Neuronal stem cell (in vitro differentiated cells): ENCODE measurements around the gene FABP3.

Experiments
- DNase-seq: peaks from one replicate; pipeline ENCODE4 v3.0.0-alpha.2; 2013; ENCODE audit warnings: low spot score
- H2AFZ ChIP-seq: one replicate; pipeline ENCODE4 v1.6.1; 2013; ENCODE audit warnings: mild to moderate bottlenecking, low read length, inconsistent platforms
- H2AK5ac ChIP-seq: 2 replicates; pipeline ENCODE4 v1.6.1; 2013; ENCODE audit warnings: low read depth, mild to moderate bottlenecking, inconsistent platforms, low read length, moderate library complexity, mixed read lengths
- H2BK120ac ChIP-seq: 2 replicates; pipeline ENCODE4 v1.6.1; 2013; ENCODE audit warnings: low read depth, mild to moderate bottlenecking, inconsistent platforms, low read length, moderate library complexity, mixed read lengths
- H2BK12ac ChIP-seq: one replicate; pipeline ENCODE4 v1.6.1; 2013; ENCODE audit warnings: low read length, inconsistent platforms
- H2BK15ac ChIP-seq: 2 replicates; pipeline ENCODE4 v1.6.1; 2013; ENCODE audit warnings: mild to moderate bottlenecking, low read length, inconsistent platforms, mixed read lengths
- H2BK5ac ChIP-seq: one replicate; pipeline ENCODE4 v1.6.1; 2013; ENCODE audit warnings: inconsistent platforms, mild to moderate bottlenecking, low read length, moderate library complexity
- H3K14ac ChIP-seq: one replicate; pipeline ENCODE4 v1.6.1; 2013; ENCODE audit warnings: low read length, inconsistent platforms
- H3K18ac ChIP-seq: 2 replicates; pipeline ENCODE4 v1.6.1; 2013; ENCODE audit warnings: low read length, inconsistent platforms
- H3K23ac ChIP-seq: 2 replicates; pipeline ENCODE4 v1.6.1; 2013; ENCODE audit warnings: low read depth, mild to moderate bottlenecking, mixed read lengths, low read length, inconsistent platforms; ENCODE audit not compliant: poor library complexity
- H3K27ac ChIP-seq: replicated peaks from 3 replicates; pipeline ENCODE4 v1.5.1; 2013; ENCODE audit warnings: low read length, inconsistent platforms
- H3K27me3 ChIP-seq, 3 experiments: 2 replicates each; pipeline ENCODE4 v1.6.1; 2013; ENCODE audit warnings: low read length in 3 of 3, mild to moderate bottlenecking in 2 of 3, inconsistent platforms in 1 of 3, low read depth in 1 of 3, mixed read lengths in 1 of 3, moderate library complexity in 1 of 3; ENCODE audit not compliant: control insufficient read depth in 3 of 3, insufficient read depth in 3 of 3
- H3K36me3 ChIP-seq, 2 donors: replicated peaks in 1 of 2; 2 replicates each; pipeline ENCODE4 v1.6.1; 2013; ENCODE audit warnings: low read length in 2 of 2; ENCODE audit not compliant: control insufficient read depth in 2 of 2, insufficient read depth in 2 of 2
- H3K4ac ChIP-seq: 2 replicates; pipeline ENCODE4 v1.6.1; 2013; ENCODE audit warnings: inconsistent platforms, mild to moderate bottlenecking, low read length, moderate library complexity
- H3K4me1 ChIP-seq, 2 donors: 1 replicate in 1 of 2; 2 replicates in 1 of 2; pipeline ENCODE4 v1.6.1; 2013; ENCODE audit warnings: low read length in 2 of 2, low read depth in 1 of 2; ENCODE audit not compliant: control insufficient read depth in 2 of 2, insufficient read depth in 1 of 2
- H3K4me2 ChIP-seq: one replicate; pipeline ENCODE4 v1.6.1; 2013; ENCODE audit warnings: mild to moderate bottlenecking, low read length, inconsistent platforms; ENCODE audit not compliant: insufficient read depth, poor library complexity, severe bottlenecking
- H3K4me3 ChIP-seq, 2 donors: 2 replicates each; pipeline ENCODE4 v1.5.1; 2013; ENCODE audit warnings: low read length in 2 of 2, mild to moderate bottlenecking in 2 of 2, inconsistent platforms in 1 of 2, moderate library complexity in 1 of 2
- H3K79me1 ChIP-seq: one replicate; pipeline ENCODE4 v1.6.1; 2013; ENCODE audit warnings: low read depth, mild to moderate bottlenecking, inconsistent platforms, low read length, moderate library complexity
- H3K9ac ChIP-seq: one replicate; pipeline ENCODE4 v1.6.1; 2013; ENCODE audit warnings: mild to moderate bottlenecking, low read depth, low read length, inconsistent platforms; ENCODE audit not compliant: poor library complexity
- H3K9me3 ChIP-seq, 2 donors: replicated peaks in 1 of 2; 2 replicates each; pipeline versions ENCODE3 to v1.6.1; 2013; ENCODE audit warnings: low read length in 2 of 2, mild to moderate bottlenecking in 2 of 2, inconsistent platforms in 1 of 2, low read depth in 1 of 2, mixed read lengths in 1 of 2, moderate library complexity in 1 of 2; ENCODE audit not compliant: control insufficient read depth in 2 of 2, insufficient read depth in 1 of 2
- H4K8ac ChIP-seq: one replicate; pipeline ENCODE4 v1.6.1; 2013; ENCODE audit warnings: low read depth, mild to moderate bottlenecking, inconsistent platforms, low read length, moderate library complexity
- H4K91ac ChIP-seq: one replicate; pipeline ENCODE4 v1.6.1; 2013; ENCODE audit warnings: low read length, low read depth, mild to moderate bottlenecking, inconsistent platforms; ENCODE audit not compliant: poor library complexity
- WGBS, 2 donors: extraction: QIAGEN DNeasy Blood & Tissue Kit; methylation state at CpG; one replicate each; pipeline ENCODE4 v1.1.7; 2013; ENCODE audit warnings: missing lambda C conversion rate in 2 of 2, mixed read lengths in 1 of 2; ENCODE audit not compliant: insufficient read length in 2 of 2, insufficient replicate concordance in 1 of 2; ENCODE audit errors: extremely low coverage in 2 of 2; 5-methylcytosine and 5-hydroxymethylcytosine counted together

Gene FABP3

GRCh38 chr1:31366796-31367195 lies 6.1 kb downstream of the FABP3 start:
- Histone ChIP-seq H3K14ac (no peak overlapping the region), H3K23ac (no peak overlapping the region), H2BK120ac (no peak overlapping the region), H3K4me3 (no peak overlapping the region), H2BK12ac (no peak overlapping the region), H4K91ac (no peak overlapping the region), H3K4me2 (no peak overlapping the region), H3K79me1 (no peaks in the 10 kb centered on the region), H3K4me1 (peaks cover 7 to 9% of the 10 kb centered on the region in 2 donors), H3K27me3 (no peaks in the 10 kb centered on the region), H3K27ac (no peak overlapping the region), H3K9ac (no peak overlapping the region), H2BK5ac (no peak overlapping the region), H3K36me3 (peaks cover 10 to 69% of the 10 kb centered on the region in 2 donors), H2AFZ (no peak overlapping the region), H2BK15ac (no peak overlapping the region), H3K9me3 (no peaks in the 10 kb centered on the region), H3K4ac (no peak overlapping the region), H3K18ac (no peak overlapping the region), H4K8ac (no peak overlapping the region), H2AK5ac (no peak overlapping the region)
- WGBS, 2 donors: no CpG with 5 or more reads among the region's 2 CpGs
- DNase-seq: no peak

GRCh38 chr1:31364561-31365250 lies 8.2 kb downstream of the FABP3 start:
- no peak overlapping the region for H4K91ac ChIP-seq
- no peaks in the 10 kb centered on the region for H3K79me1 ChIP-seq
- H2AFZ ChIP-seq: no peak overlapping the region
- H3K27ac ChIP-seq: no peak overlapping the region
- H2BK5ac ChIP-seq: no peak overlapping the region
- H3K9ac ChIP-seq: no peak overlapping the region
- H3K4me1 ChIP-seq: peaks cover 5 to 7% of the 10 kb centered on the region in 2 donors
- H3K23ac ChIP-seq: no peak overlapping the region
- no peak overlapping the region for H2BK120ac ChIP-seq
- no peak overlapping the region for H4K8ac ChIP-seq
- H3K4me3 ChIP-seq: no peak overlapping the region
- no peak for DNase-seq
- no peak overlapping the region for H2BK15ac ChIP-seq
- peaks cover 10 to 83% of the 10 kb centered on the region in 2 donors for H3K36me3 ChIP-seq
- H3K4me2 ChIP-seq: no peak overlapping the region
- no CpG with 5 or more reads among the region's 3 CpGs for WGBS, 2 donors
- no peak overlapping the region for H3K18ac ChIP-seq
- H3K14ac ChIP-seq: no peak overlapping the region
- no peak overlapping the region for H2AK5ac ChIP-seq
- no peak overlapping the region for H2BK12ac ChIP-seq
- no peaks in the 10 kb centered on the region for H3K9me3 ChIP-seq
- no peaks in the 10 kb centered on the region for H3K27me3 ChIP-seq
- H3K4ac ChIP-seq: no peak overlapping the region

GRCh38 chr1:31362032-31362431 lies 10.8 kb downstream of the FABP3 start:
- no peak overlapping the region for H2BK5ac ChIP-seq
- no peak overlapping the region for H3K18ac ChIP-seq
- no peak overlapping the region for H2BK12ac ChIP-seq
- no peak for DNase-seq
- H3K4me3 ChIP-seq: no peak overlapping the region
- H3K9ac ChIP-seq: no peak overlapping the region
- WGBS, 2 donors: no CpG with 5 or more reads among the region's 3 CpGs
- H3K4ac ChIP-seq: no peak overlapping the region
- H3K27me3 ChIP-seq: no peaks in the 10 kb centered on the region
- no peak overlapping the region for H3K27ac ChIP-seq
- no peak overlapping the region for H2AFZ ChIP-seq
- H2BK120ac ChIP-seq: no peak overlapping the region
- H3K23ac ChIP-seq: no peak overlapping the region
- H4K91ac ChIP-seq: no peak overlapping the region
- H3K4me2 ChIP-seq: no peak overlapping the region
- no peak overlapping the region for H3K14ac ChIP-seq
- H3K4me1 ChIP-seq: peaks cover 5 to 7% of the 10 kb centered on the region in 2 donors
- no peaks in the 10 kb centered on the region for H3K9me3 ChIP-seq
- no peak overlapping the region for H2BK15ac ChIP-seq
- no peak overlapping the region for H4K8ac ChIP-seq
- no peak overlapping the region for H2AK5ac ChIP-seq
- no peaks in the 10 kb centered on the region for H3K79me1 ChIP-seq
- peaks cover 15 to 83% of the 10 kb centered on the region in 2 donors for H3K36me3 ChIP-seq

GRCh38 chr1:31361607-31362006 lies 11.3 kb downstream of the FABP3 start:
- Histone ChIP-seq H3K14ac (no peak overlapping the region), H3K4me3 (no peak overlapping the region), H3K9ac (no peak overlapping the region), H2AK5ac (no peak overlapping the region), H3K9me3 (no peaks in the 10 kb centered on the region), H3K36me3 (peaks cover 11 to 83% of the 10 kb centered on the region in 2 donors), H3K79me1 (no peaks in the 10 kb centered on the region), H3K27me3 (no peaks in the 10 kb centered on the region), H3K4me1 (peaks cover 4 to 5% of the 10 kb centered on the region in 2 donors), H3K18ac (no peak overlapping the region), H3K4me2 (no peak overlapping the region), H2AFZ (no peak overlapping the region), H2BK12ac (no peak overlapping the region), H4K8ac (no peak overlapping the region), H3K23ac (no peak overlapping the region), H2BK120ac (no peak overlapping the region), H3K4ac (no peak overlapping the region), H2BK15ac (no peak overlapping the region), H2BK5ac (no peak overlapping the region), H4K91ac (no peak overlapping the region), H3K27ac (no peak overlapping the region)
- no CpG with 5 or more reads among the region's 6 CpGs for WGBS, 2 donors
- no peak for DNase-seq
